Measurements from ENCODE around the gene NNT. TPM values are rescaled to one million over a fixed set of nuclear protein-coding genes. Genes with fewer than 3 reads are reported as not detected.
"Not testable (repeated sequence)": the region's sequence is repeated elsewhere in the genome, so short reads cannot be mapped to it uniquely, and the experiment has no call there.

The NNT gene
- total RNA-seq: 30.6 TPM

GRCh38 chr5:43602461-43603343, at the start of gene NNT:
Gene NNT (plus strand): TSS chr5:43603180. CDS start chr5:43609196, 6,016 bp downstream.
- Histone ChIP-seq H3K4me1 (ENCODE audit: insufficient read depth, low read length) (peaks cover 20% of the 10 kb centered on the region), H3K27me3 (ENCODE audit: insufficient read depth, low read length) (no peaks in the 10 kb centered on the region), H3K4me3 (ENCODE audit: low read length) (peak within 1 kb of the TSS; percentile 81), H3K9me3 (ENCODE audit: low read depth, low read length) (no peaks in the 10 kb centered on the region)

DNA sequence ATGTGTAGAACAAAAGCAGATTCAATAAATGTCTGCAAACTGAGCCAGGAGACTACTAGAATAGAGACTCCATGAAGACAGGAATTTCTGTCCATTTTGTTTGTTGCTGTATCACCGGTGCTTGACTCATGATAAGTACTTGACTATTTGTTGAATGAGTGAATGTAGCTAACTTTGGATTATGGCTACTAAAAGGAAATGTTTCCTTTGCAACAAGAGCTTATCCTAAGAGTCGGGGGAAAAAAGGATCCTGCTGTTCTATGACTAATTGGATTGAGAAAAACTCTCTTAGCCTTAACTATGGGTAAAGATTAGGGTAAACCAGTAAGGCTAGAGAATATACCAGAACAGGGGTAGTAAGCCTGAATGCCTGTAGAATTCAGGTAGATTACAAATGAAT, 49.6 kb upstream of the NNT start:
- Histone ChIP-seq H3K27me3 (ENCODE audit: insufficient read depth, low read length) (no peaks in the 10 kb centered on the region), H3K4me3 (ENCODE audit: low read length) (no peak overlapping the region), H3K9me3 (ENCODE audit: low read depth, low read length) (no peaks in the 10 kb centered on the region), H3K4me1 (ENCODE audit: insufficient read depth, low read length) (peaks cover 25% of the 10 kb centered on the region)

GRCh38 chr5:43554497-43554896, 48.5 kb upstream of the NNT start:
- Histone ChIP-seq H3K27me3 (ENCODE audit: insufficient read depth, low read length) (no peaks in the 10 kb centered on the region), H3K4me1 (ENCODE audit: insufficient read depth, low read length) (peaks cover 25% of the 10 kb centered on the region), H3K4me3 (ENCODE audit: low read length) (no peak overlapping the region), H3K9me3 (ENCODE audit: low read depth, low read length) (no peaks in the 10 kb centered on the region)

DNA sequence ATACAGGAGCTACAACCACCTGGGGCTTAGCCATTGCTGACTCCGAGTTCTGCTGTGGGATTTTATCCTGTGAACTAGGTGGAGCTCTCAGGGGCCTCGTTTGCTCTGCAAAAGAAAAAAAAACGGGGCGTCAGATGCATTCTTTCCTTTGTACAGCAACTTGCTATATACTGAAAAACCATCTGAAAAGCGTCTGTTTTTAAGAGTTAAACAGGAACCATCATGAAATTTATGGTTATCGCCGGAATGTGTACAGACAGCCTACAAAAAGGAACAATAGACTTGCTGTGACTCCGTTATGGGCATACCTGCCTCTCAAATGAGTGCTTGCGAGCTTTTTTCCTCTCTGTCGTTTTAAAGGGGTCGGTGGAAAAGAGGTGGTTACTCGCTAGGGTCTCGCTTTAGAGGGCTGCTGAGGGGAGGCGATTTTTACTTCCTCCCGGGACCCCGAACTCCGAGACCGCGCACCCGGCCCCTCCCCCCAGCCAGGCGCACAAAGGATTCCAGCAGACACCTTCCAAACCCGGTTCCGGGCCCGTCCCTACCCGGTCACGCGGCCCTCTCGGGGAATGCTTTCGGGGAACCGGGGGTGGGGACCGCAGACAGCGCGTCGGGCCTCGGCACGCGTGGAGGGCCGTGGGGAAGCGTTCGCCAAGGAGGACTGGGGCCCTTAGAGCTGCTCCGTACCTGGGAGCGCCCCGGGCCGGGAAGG, 46.9 kb upstream of the NNT start:
- H3K4me3 ChIP-seq (ENCODE audit: low read length): peak overlapping the region; percentile 64
- no peaks in the 10 kb centered on the region for H3K27me3 ChIP-seq (ENCODE audit: insufficient read depth, low read length)
- H3K9me3 ChIP-seq (ENCODE audit: low read depth, low read length): no peaks in the 10 kb centered on the region
- peaks cover 25% of the 10 kb centered on the region for H3K4me1 ChIP-seq (ENCODE audit: insufficient read depth, low read length)

DNA sequence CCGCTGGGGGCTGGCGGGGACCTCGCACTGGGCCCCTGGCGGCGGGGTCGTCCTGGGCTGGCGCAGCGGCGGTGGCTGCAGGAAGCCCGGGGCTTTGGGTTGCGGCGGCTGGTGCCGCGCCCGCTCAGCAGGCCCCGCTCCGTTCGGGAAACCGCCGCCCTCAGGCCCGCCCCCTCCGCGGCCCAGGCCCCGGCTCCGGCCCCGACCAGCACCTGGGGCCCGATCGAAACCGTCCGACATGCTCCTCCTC, 46.4 kb upstream of the NNT start:
- Histone ChIP-seq H3K4me1 (ENCODE audit: insufficient read depth, low read length) (peaks cover 25% of the 10 kb centered on the region), H3K4me3 (ENCODE audit: low read length) (peak overlapping the region; percentile 64)
- H3K9me3 ChIP-seq (ENCODE audit: low read depth, low read length); H3K27me3 ChIP-seq (ENCODE audit: insufficient read depth, low read length): not testable (repeated sequence)

DNA sequence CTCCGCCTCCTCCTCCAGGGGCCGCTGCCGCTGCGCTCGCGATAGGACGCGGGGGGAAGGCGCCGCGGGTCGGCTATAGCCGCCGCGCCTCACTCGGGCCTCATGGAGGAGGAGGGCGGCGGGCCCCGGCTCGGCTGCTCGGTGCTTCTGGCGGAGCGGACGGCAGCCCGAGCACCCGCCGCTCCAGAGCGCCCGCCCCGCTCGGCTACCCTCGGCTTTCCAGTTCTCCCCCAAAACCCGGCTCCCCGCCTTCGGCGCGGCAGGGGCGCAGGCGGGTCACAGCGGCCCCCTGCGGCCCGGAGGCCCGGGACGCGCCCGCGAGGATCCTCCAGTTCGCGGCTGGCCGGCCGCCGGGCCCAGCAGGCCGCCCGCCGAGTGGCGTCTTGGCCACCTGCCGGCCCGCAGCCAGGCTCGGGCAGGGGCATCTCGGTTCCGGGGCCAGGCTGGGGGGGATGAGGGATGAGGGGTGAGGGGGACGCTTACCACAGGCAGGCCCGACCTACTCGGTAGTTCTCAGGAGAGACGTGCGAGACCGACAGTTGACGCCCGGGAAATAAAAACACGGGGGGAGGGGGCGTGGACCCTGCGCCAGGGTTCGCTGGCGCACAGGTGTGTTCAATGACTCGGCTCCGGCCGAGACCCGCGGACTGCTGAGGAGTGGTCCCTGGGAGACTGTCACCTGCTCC, 46.0 kb upstream of the NNT start, which contains the start of gene PAIP1:
Gene PAIP1 (minus strand): TSS at position 221 of the 686 bp plus-strand sequence. CDS start 231 bp downstream, outside the sequence.
- no peaks in the 10 kb centered on the region for H3K9me3 ChIP-seq (ENCODE audit: low read depth, low read length)
- H3K4me3 ChIP-seq (ENCODE audit: low read length): peak within 1 kb of the TSS; percentile 64

GRCh38 chr5:43560128-43560527, 42.9 kb upstream of the NNT start:
- H3K27me3 ChIP-seq (ENCODE audit: insufficient read depth, low read length): no peaks in the 10 kb centered on the region
- H3K9me3 ChIP-seq (ENCODE audit: low read depth, low read length): no peaks in the 10 kb centered on the region
- peaks cover 12% of the 10 kb centered on the region for H3K4me1 ChIP-seq (ENCODE audit: insufficient read depth, low read length)
- no peak overlapping the region for H3K4me3 ChIP-seq (ENCODE audit: low read length)

More for the DNA sequence above, 46.0 kb upstream of the NNT start, which contains the start of gene PAIP1:
- H3K4me1 ChIP-seq (ENCODE audit: insufficient read depth, low read length): peaks cover 25% of the 10 kb centered on the region
- H3K27me3 ChIP-seq (ENCODE audit: insufficient read depth, low read length): no peaks in the 10 kb centered on the region

- Histone ChIP-seq H3K9me3 (ENCODE audit: low read depth, low read length) (no peaks in the 10 kb centered on the region), H3K27me3 (ENCODE audit: insufficient read depth, low read length) (no peaks in the 10 kb centered on the region), H3K4me1 (ENCODE audit: insufficient read depth, low read length) (peaks cover 8% of the 10 kb centered on the region), H3K4me3 (ENCODE audit: low read length) (no peak overlapping the region)
These were observed 41.6 kb upstream of the NNT start for GRCh38 chr5:43561356-43561755.

- no peak overlapping the region for H3K4me3 ChIP-seq (ENCODE audit: low read length)
- H3K27me3 ChIP-seq (ENCODE audit: insufficient read depth, low read length): no peaks in the 10 kb centered on the region
- H3K4me1 ChIP-seq (ENCODE audit: insufficient read depth, low read length): no peaks in the 10 kb centered on the region
- no peaks in the 10 kb centered on the region for H3K9me3 ChIP-seq (ENCODE audit: low read depth, low read length)
These were observed 39.7 kb upstream of the NNT start for GRCh38 chr5:43563321-43563720.

- no peak overlapping the region for H3K4me3 ChIP-seq (ENCODE audit: low read length)
- H3K27me3 ChIP-seq (ENCODE audit: insufficient read depth, low read length): no peaks in the 10 kb centered on the region
- H3K9me3 ChIP-seq (ENCODE audit: low read depth, low read length): no peaks in the 10 kb centered on the region
- no peaks in the 10 kb centered on the region for H3K4me1 ChIP-seq (ENCODE audit: insufficient read depth, low read length)
These were observed 38.6 kb upstream of the NNT start for GRCh38 chr5:43564289-43564850.

- Histone ChIP-seq H3K27me3 (ENCODE audit: insufficient read depth, low read length) (no peaks in the 10 kb centered on the region), H3K9me3 (ENCODE audit: low read depth, low read length) (no peaks in the 10 kb centered on the region), H3K4me3 (ENCODE audit: low read length) (no peak overlapping the region), H3K4me1 (ENCODE audit: insufficient read depth, low read length) (no peaks in the 10 kb centered on the region)
These were observed 37.9 kb upstream of the NNT start for GRCh38 chr5:43565043-43565442.

GRCh38 chr5:43567967-43568366, 35.0 kb upstream of the NNT start:
- Histone ChIP-seq H3K27me3 (ENCODE audit: insufficient read depth, low read length) (no peaks in the 10 kb centered on the region), H3K4me1 (ENCODE audit: insufficient read depth, low read length) (no peaks in the 10 kb centered on the region), H3K4me3 (ENCODE audit: low read length) (no peak overlapping the region)

DNA sequence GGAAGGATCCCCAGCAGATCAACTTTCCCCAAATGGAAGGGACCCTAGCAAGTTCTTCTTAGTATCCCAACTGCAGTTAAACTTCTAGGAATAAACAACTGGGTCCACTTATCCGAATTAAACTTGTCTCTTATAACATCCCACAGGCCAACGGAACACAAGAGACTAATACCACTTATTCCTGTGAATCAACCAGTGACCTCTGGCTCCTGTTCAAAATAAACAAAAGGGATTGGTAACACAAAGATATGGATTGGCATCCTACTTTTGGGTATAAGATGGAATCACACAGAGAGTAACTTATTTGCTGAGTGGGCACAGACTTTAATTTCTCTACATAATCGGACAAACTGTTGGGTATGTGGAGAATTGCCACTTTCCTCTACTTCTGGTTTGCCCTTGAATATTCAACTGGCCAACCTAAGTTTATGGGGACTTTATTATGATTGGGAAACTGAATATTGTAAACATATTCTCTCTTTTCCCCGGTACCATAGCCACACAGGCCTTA, 33.7 kb upstream of the NNT start:
- H3K9me3 ChIP-seq (ENCODE audit: low read depth, low read length): no peaks in the 10 kb centered on the region
- no peaks in the 10 kb centered on the region for H3K4me1 ChIP-seq (ENCODE audit: insufficient read depth, low read length)
- no peaks in the 10 kb centered on the region for H3K27me3 ChIP-seq (ENCODE audit: insufficient read depth, low read length)
- no peak overlapping the region for H3K4me3 ChIP-seq (ENCODE audit: low read length)

More at GRCh38 chr5:43567967-43568366, 35.0 kb upstream of the NNT start:
- no peaks in the 10 kb centered on the region for H3K9me3 ChIP-seq (ENCODE audit: low read depth, low read length)

GRCh38 chr5:43570450-43571158, 32.4 kb upstream of the NNT start:
- H3K27me3 ChIP-seq (ENCODE audit: insufficient read depth, low read length): no peaks in the 10 kb centered on the region
- no peaks in the 10 kb centered on the region for H3K9me3 ChIP-seq (ENCODE audit: low read depth, low read length)
- no peaks in the 10 kb centered on the region for H3K4me1 ChIP-seq (ENCODE audit: insufficient read depth, low read length)
- H3K4me3 ChIP-seq (ENCODE audit: low read length): no peak overlapping the region

All from mononuclear cell (primary cell).